Loucy (cell line): Measurements from ENCODE around the gene TPCN2.

Experiments used
- H2AFZ ChIP-seq: fragments of 200-600 bp; sonication (generic); 2 replicates; pipeline ENCODE4 v1.6.0; 2016; ENCODE audit warnings: antibody characterized with exemption, mild to moderate bottlenecking, low read length, moderate library complexity
- H3F3A ChIP-seq: fragments of 200-600 bp; 2 replicates; pipeline ENCODE4 v1.6.0; 2016; ENCODE audit warnings: antibody characterized with exemption, low read depth, mild to moderate bottlenecking
- H3K27me3 ChIP-seq: fragments of 200-600 bp; sonication (generic); 2 replicates; pipeline ENCODE4 v1.6.1; 2014; ENCODE audit warnings: low read length, mild to moderate bottlenecking; ENCODE audit not compliant: insufficient read depth, poor library complexity, severe bottlenecking
- H3K36me3 ChIP-seq: fragments of 200-600 bp; sonication (generic); 2 replicates; pipeline ENCODE4 v1.6.1; 2016; ENCODE audit warnings: low read length; ENCODE audit not compliant: insufficient read depth
- H3K4me1 ChIP-seq: fragments of 200-600 bp; sonication (generic); 2 replicates; pipeline ENCODE4 v1.5.1; 2014; ENCODE audit warnings: low read length, mild to moderate bottlenecking; ENCODE audit not compliant: insufficient read depth, poor library complexity, severe bottlenecking
- H3K4me2 ChIP-seq: fragments of 200-600 bp; sonication (generic); 2 replicates; pipeline ENCODE4 v1.6.0; 2014; ENCODE audit warnings: antibody characterized with exemption, low read length, low read depth, mild to moderate bottlenecking; ENCODE audit not compliant: poor library complexity, severe bottlenecking
- H3K4me3 ChIP-seq: fragments of 200-600 bp; sonication (generic); 2 replicates; pipeline ENCODE4 v1.5.1; 2014; ENCODE audit warnings: low read length, mild to moderate bottlenecking, mixed read lengths; ENCODE audit not compliant: poor library complexity, severe bottlenecking
- H3K79me2 ChIP-seq: fragments of 200-600 bp; sonication (generic); 2 replicates; pipeline ENCODE4 v1.6.1; 2014; ENCODE audit warnings: low read length; ENCODE audit not compliant: insufficient read depth
- H3K9ac ChIP-seq: fragments of 200-600 bp; sonication (generic); 2 replicates; pipeline ENCODE4 v1.6.0; 2014; ENCODE audit warnings: mild to moderate bottlenecking, low read depth, low read length, moderate library complexity; ENCODE audit not compliant: poor library complexity, severe bottlenecking
- H3K9me2 ChIP-seq: fragments of 200-600 bp; sonication (generic); replicated peaks from 2 replicates; pipeline ENCODE4 v1.6.1; 2016; ENCODE audit warnings: low read depth, low read length, mixed read lengths
- H3K9me3 ChIP-seq: fragments of 200-600 bp; sonication (generic); 2 replicates; pipeline ENCODE4 v1.6.1; 2014; ENCODE audit warnings: mild to moderate bottlenecking, antibody characterized with exemption, low read length, low read depth; ENCODE audit not compliant: insufficient read depth
- H4K20me1 ChIP-seq: fragments of 200-600 bp; sonication (generic); 2 replicates; pipeline ENCODE4 v1.6.0; 2014; ENCODE audit warnings: antibody characterized with exemption, low read length, mild to moderate bottlenecking; ENCODE audit not compliant: insufficient read depth, poor library complexity, severe bottlenecking
- EZH2phosphoT487 ChIP-seq: fragments of 200-600 bp; IDR thresholded peaks from 2 replicates; pipeline ENCODE4 v1.6.1; 2018; ENCODE audit warnings: antibody characterized with exemption, mild to moderate bottlenecking, moderate library complexity, borderline replicate concordance
- TF ChIP-seq, protein P1 (sequence below): fragments of 200-600 bp; sonication (generic); conservative IDR thresholded peaks from 2 replicates; pipeline ENCODE4 v1.5.1; 2014; ENCODE audit warnings: mild to moderate bottlenecking, antibody characterized with exemption, low read length

The TPCN2 gene

GRCh38 chr11:69121621-69122325 lies 73.0 kb downstream of the TPCN2 start:
- TF ChIP-seq, protein P1, sequence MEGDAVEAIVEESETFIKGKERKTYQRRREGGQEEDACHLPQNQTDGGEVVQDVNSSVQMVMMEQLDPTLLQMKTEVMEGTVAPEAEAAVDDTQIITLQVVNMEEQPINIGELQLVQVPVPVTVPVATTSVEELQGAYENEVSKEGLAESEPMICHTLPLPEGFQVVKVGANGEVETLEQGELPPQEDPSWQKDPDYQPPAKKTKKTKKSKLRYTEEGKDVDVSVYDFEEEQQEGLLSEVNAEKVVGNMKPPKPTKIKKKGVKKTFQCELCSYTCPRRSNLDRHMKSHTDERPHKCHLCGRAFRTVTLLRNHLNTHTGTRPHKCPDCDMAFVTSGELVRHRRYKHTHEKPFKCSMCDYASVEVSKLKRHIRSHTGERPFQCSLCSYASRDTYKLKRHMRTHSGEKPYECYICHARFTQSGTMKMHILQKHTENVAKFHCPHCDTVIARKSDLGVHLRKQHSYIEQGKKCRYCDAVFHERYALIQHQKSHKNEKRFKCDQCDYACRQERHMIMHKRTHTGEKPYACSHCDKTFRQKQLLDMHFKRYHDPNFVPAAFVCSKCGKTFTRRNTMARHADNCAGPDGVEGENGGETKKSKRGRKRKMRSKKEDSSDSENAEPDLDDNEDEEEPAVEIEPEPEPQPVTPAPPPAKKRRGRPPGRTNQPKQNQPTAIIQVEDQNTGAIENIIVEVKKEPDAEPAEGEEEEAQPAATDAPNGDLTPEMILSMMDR = no peak
- TF ChIP-seq EZH2phosphoT487 = no peak
- Histone ChIP-seq H3K9me3 (no peaks in the 10 kb centered on the region), H3K9me2 (no peaks in the 10 kb centered on the region), H3K4me2 (no peak overlapping the region), H2AFZ (no peak overlapping the region), H3K36me3 (no peaks in the 10 kb centered on the region), H4K20me1 (no peaks in the 10 kb centered on the region), H3K4me3 (no peak overlapping the region), H3K79me2 (no peaks in the 10 kb centered on the region), H3K9ac (no peak overlapping the region), H3F3A (no peaks in the 10 kb centered on the region), H3K27me3 (no peaks in the 10 kb centered on the region), H3K4me1 (peaks cover 8% of the 10 kb centered on the region)

GRCh38 chr11:69122326-69122629 lies 73.5 kb downstream of the TPCN2 start:
- no peak for TF ChIP-seq EZH2phosphoT487
- TF ChIP-seq, protein P1 = no peak
- Histone ChIP-seq H3K36me3 (no peaks in the 10 kb centered on the region), H4K20me1 (no peaks in the 10 kb centered on the region), H3F3A (no peaks in the 10 kb centered on the region), H3K4me3 (no peak overlapping the region), H3K4me2 (no peak overlapping the region), H2AFZ (no peak overlapping the region), H3K79me2 (no peaks in the 10 kb centered on the region), H3K9me2 (no peaks in the 10 kb centered on the region), H3K9ac (no peak overlapping the region), H3K4me1 (peaks cover 8% of the 10 kb centered on the region), H3K27me3 (no peaks in the 10 kb centered on the region), H3K9me3 (no peaks in the 10 kb centered on the region)

GRCh38 chr11:69122630-69123431 lies 74.1 kb downstream of the TPCN2 start:
- no peaks in the 10 kb centered on the region for H3F3A ChIP-seq
- H3K27me3 ChIP-seq = no peaks in the 10 kb centered on the region
- H3K9ac ChIP-seq = no peak overlapping the region
- no peaks in the 10 kb centered on the region for H4K20me1 ChIP-seq
- no peak for TF ChIP-seq EZH2phosphoT487
- TF ChIP-seq, protein P1 = no peak
- no peaks in the 10 kb centered on the region for H3K9me2 ChIP-seq
- H3K9me3 ChIP-seq = no peaks in the 10 kb centered on the region; the same call in 1 of the 2 replicates
- H3K36me3 ChIP-seq = no peaks in the 10 kb centered on the region
- H3K79me2 ChIP-seq = no peaks in the 10 kb centered on the region
- peaks cover 8% of the 10 kb centered on the region for H3K4me1 ChIP-seq
- H3K4me2 ChIP-seq = no peak overlapping the region
- no peak overlapping the region for H3K4me3 ChIP-seq
- no peak overlapping the region; the same call in 1 of the 2 replicates for H2AFZ ChIP-seq
